Osteoblast (primary cell): ENCODE measurements around the gene DNAJC5G. TPM values are rescaled to one million over a fixed set of nuclear protein-coding genes. Genes with fewer than 3 reads are reported as not detected.

Experiments
- DNase-seq: peaks from one replicate; pipeline ENCODE4 v3.0.0; 2011; ENCODE audit warnings: low spot score, mixed read lengths; ENCODE audit not compliant: insufficient read length; ENCODE audit errors: missing footprints
- H2AFZ ChIP-seq: 2 replicates; pipeline ENCODE4 v1.6.0; 2011; ENCODE audit warnings: mild to moderate bottlenecking, low read length
- H3K27ac ChIP-seq: 2 replicates; pipeline ENCODE4 v1.5.1; 2011; ENCODE audit warnings: mild to moderate bottlenecking, low read depth, low read length, moderate library complexity
- H3K27me3 ChIP-seq: 2 replicates; pipeline ENCODE4 v1.6.0; 2012; ENCODE audit warnings: mild to moderate bottlenecking, control low read depth, inconsistent platforms, low read length, moderate library complexity; ENCODE audit not compliant: insufficient read depth
- H3K36me3 ChIP-seq: 2 replicates; pipeline ENCODE4 v1.5.1; 2011; ENCODE audit warnings: mild to moderate bottlenecking, low read length, control low read depth, moderate library complexity; ENCODE audit not compliant: insufficient read depth
- H3K4me1 ChIP-seq: 2 replicates; pipeline ENCODE4 v1.5.1; 2011; ENCODE audit warnings: mild to moderate bottlenecking, low read length, control low read depth, moderate library complexity; ENCODE audit not compliant: insufficient read depth
- H3K4me2 ChIP-seq: 2 replicates; pipeline ENCODE4 v1.6.0; 2011; ENCODE audit warnings: mild to moderate bottlenecking, low read length; ENCODE audit not compliant: insufficient read depth
- H3K4me3 ChIP-seq: fragments of 200-600 bp; sonication (generic); 3 replicates; pipeline ENCODE4 v1.5.1; 2012; ENCODE audit warnings: mild to moderate bottlenecking, low read length, inconsistent platforms; ENCODE audit not compliant: insufficient read depth
- H3K79me2 ChIP-seq: 2 replicates; pipeline ENCODE4 v1.6.0; 2012; ENCODE audit warnings: mild to moderate bottlenecking, low read length, control low read depth, inconsistent platforms; ENCODE audit not compliant: insufficient read depth
- H3K9me3 ChIP-seq: 2 replicates; pipeline ENCODE4 v1.5.1; 2011; ENCODE audit warnings: low read depth, low read length, control low read depth
- H4K20me1 ChIP-seq: 2 replicates; pipeline ENCODE4 v1.6.0; 2012; ENCODE audit warnings: mild to moderate bottlenecking, low read length, control low read depth; ENCODE audit not compliant: insufficient read depth
- CTCF ChIP-seq: IDR thresholded peaks from 2 replicates; pipeline ENCODE4 v1.5.1; 2011; ENCODE audit warnings: mild to moderate bottlenecking, low read depth, low read length, moderate library complexity; ENCODE audit errors: extremely low read depth
- total RNA-seq: library from RNA; depleted of rRNA; stranded (reverse); fragments of >200 nt; gene quantifications from 2 replicates; pipeline ENCODE4 v1.2.3, GENCODE V29; 2012

DNAJC5G gene
- total RNA-seq, 1 donor, result not detected

GRCh38 chr2:27285481-27285880 is 10.2 kb downstream of the DNAJC5G start:
- peaks cover 19% of the 10 kb centered on the region for H3K4me1 ChIP-seq
- no peaks in the 10 kb centered on the region for H3K36me3 ChIP-seq
- no peak overlapping the region for H3K4me2 ChIP-seq
- H2AFZ ChIP-seq, result no peak overlapping the region
- H3K27me3 ChIP-seq, result peaks cover 32% of the 10 kb centered on the region
- H3K27ac ChIP-seq, result no peak overlapping the region
- no peaks in the 10 kb centered on the region for H3K9me3 ChIP-seq
- TF ChIP-seq CTCF, result no peak
- DNase-seq, result no peak
- H3K79me2 ChIP-seq, result no peaks in the 10 kb centered on the region
- no peaks in the 10 kb centered on the region for H4K20me1 ChIP-seq
- H3K4me3 ChIP-seq, result no peak overlapping the region

- H2AFZ ChIP-seq, result no peak overlapping the region
- H3K4me2 ChIP-seq, result no peak overlapping the region
- DNase-seq, result no peak
- no peaks in the 10 kb centered on the region for H3K9me3 ChIP-seq
- no peak overlapping the region for H3K27ac ChIP-seq
- TF ChIP-seq CTCF, result no peak
- H3K27me3 ChIP-seq, result peaks cover 47% of the 10 kb centered on the region
- H3K4me1 ChIP-seq, result peaks cover 9% of the 10 kb centered on the region
- H4K20me1 ChIP-seq, result no peaks in the 10 kb centered on the region
- no peaks in the 10 kb centered on the region for H3K79me2 ChIP-seq
- H3K4me3 ChIP-seq, result no peak overlapping the region
- no peaks in the 10 kb centered on the region for H3K36me3 ChIP-seq
These were observed 13.4 kb downstream of the DNAJC5G start for GRCh38 chr2:27288610-27289009.

- Histone ChIP-seq H3K9me3 (no peaks in the 10 kb centered on the region), H3K4me2 (no peak overlapping the region), H4K20me1 (no peaks in the 10 kb centered on the region), H3K4me1 (peaks cover 9% of the 10 kb centered on the region), H3K27ac (no peak overlapping the region), H3K79me2 (no peaks in the 10 kb centered on the region), H3K27me3 (peaks cover 46% of the 10 kb centered on the region), H3K36me3 (no peaks in the 10 kb centered on the region), H3K4me3 (no peak overlapping the region), H2AFZ (no peak overlapping the region)
- no peak for TF ChIP-seq CTCF
- no peak for DNase-seq
These were observed 15.3 kb downstream of the DNAJC5G start for GRCh38 chr2:27290549-27290948.

GRCh38 chr2:27291865-27292264 is 16.6 kb downstream of the DNAJC5G start:
- no peak overlapping the region for H3K4me3 ChIP-seq
- no peak overlapping the region for H3K4me2 ChIP-seq
- no peak overlapping the region for H3K27ac ChIP-seq
- H3K4me1 ChIP-seq, result peaks cover 9% of the 10 kb centered on the region
- no peak for TF ChIP-seq CTCF
- H2AFZ ChIP-seq, result no peak overlapping the region
- no peaks in the 10 kb centered on the region for H4K20me1 ChIP-seq
- no peak for DNase-seq
- no peaks in the 10 kb centered on the region for H3K79me2 ChIP-seq
- no peaks in the 10 kb centered on the region for H3K36me3 ChIP-seq
- no peaks in the 10 kb centered on the region for H3K9me3 ChIP-seq
- peaks cover 45% of the 10 kb centered on the region for H3K27me3 ChIP-seq
